Peyer's patch (tissue), 4 donors: ENCODE results near the gene PTPRN.

Experiments used
- CTCF ChIP-seq, 6 experiments: fragments of 450-650 bp in 4 of 6; fragments of 200-600 bp in 2 of 6; sonication (generic) in 1 of 6; IDR thresholded peaks; one replicate each; pipeline ENCODE4 v1.5.1; 2017 to 2019; ENCODE audit warnings: antibody characterized with exemption in 6 of 6, mild to moderate bottlenecking in 3 of 6, moderate library complexity in 1 of 6
- POLR2A ChIP-seq, 2 donors: fragments of 450-650 bp; IDR thresholded peaks; one replicate each; pipeline ENCODE4 v1.5.1; 2017; ENCODE audit warnings: antibody characterized with exemption in 2 of 2, mild to moderate bottlenecking in 2 of 2, moderate library complexity in 2 of 2

- TF ChIP-seq CTCF (IDR thresholded peaks at IDR 0.05) (no peak), POLR2A (IDR thresholded peaks at IDR 0.05) (no peak)
Measured at GRCh38 chr2:219299372-219299760, 9.8 kb downstream of the PTPRN start.
